Esophagus muscularis mucosa (tissue), 4 donors: ENCODE results near the gene ZBED6. TPM values are rescaled to one million over a fixed set of nuclear protein-coding genes. Genes with fewer than 3 reads are reported as not detected.
"Not testable (repeated sequence)": the region's sequence is repeated elsewhere in the genome, so short reads cannot be mapped to it uniquely, and the experiment has no call there.

Experiments
- DNase-seq: peaks from one replicate; pipeline ENCODE4 v3.0.0-alpha.2; 2017; ENCODE audit errors: extremely low spot score
- H3K27ac ChIP-seq, 4 donors: fragments of 200-600 bp; sonication (generic); replicated peaks in 1 of 4; 1 replicate in 3 of 4; 2 replicates in 1 of 4; pipeline ENCODE4 v1.5.1; 2016 to 2019; ENCODE audit warnings: mild to moderate bottlenecking in 1 of 4
- H3K27me3 ChIP-seq, 4 donors: fragments of 200-600 bp; sonication (generic); one replicate each; pipeline versions ENCODE4 v1.5.1 to v1.6.0; 2016 to 2019
- H3K36me3 ChIP-seq, 4 donors: fragments of 200-600 bp; sonication (generic); one replicate each; pipeline ENCODE4 v1.5.1; 2016 to 2019
- H3K4me1 ChIP-seq, 4 donors: fragments of 200-600 bp; sonication (generic); one replicate each; pipeline ENCODE4 v1.5.1; 2016 to 2019
- H3K4me3 ChIP-seq, 4 donors: fragments of 200-600 bp; sonication (generic); 1 replicate in 2 of 4; 2 replicates in 2 of 4; pipeline ENCODE4 v1.5.1; 2016 to 2019; ENCODE audit warnings: mild to moderate bottlenecking in 4 of 4, moderate library complexity in 1 of 4
- H3K9me3 ChIP-seq, 4 donors: fragments of 200-600 bp; sonication (generic); 1 replicate in 3 of 4; 2 replicates in 1 of 4; pipeline ENCODE4 v1.5.1; 2016 to 2019
- EP300 ChIP-seq: sonication (generic); formaldehyde crosslinking; IDR thresholded peaks from one replicate; pipeline ENCODE4 v1.6.1; 2017; ENCODE audit warnings: antibody characterized with exemption
- POLR2A ChIP-seq: fragments of 450-650 bp; IDR thresholded peaks from one replicate; pipeline ENCODE4 v1.6.1; 2017; ENCODE audit warnings: antibody characterized with exemption, moderate library complexity, mild to moderate bottlenecking, low read depth
- POLR2AphosphoS5 ChIP-seq, 2 donors: sonication (generic); formaldehyde crosslinking; IDR thresholded peaks; one replicate each; pipeline ENCODE4 v1.6.1; 2017; ENCODE audit warnings: antibody characterized with exemption in 2 of 2
- WGBS: methylation state at CpG from one replicate; pipeline ENCODE4 v1.1.5; 2018; 5-methylcytosine and 5-hydroxymethylcytosine counted together
- intact Hi-C: fragments of 100-400 bp; cut with DNase I; formaldehyde crosslinking; loops from one replicate; pipeline ENCODE4 v1.15.1; 2023
- total RNA-seq, 4 donors: library from RNA; depleted of rRNA; stranded (reverse); fragments of >200 nt; gene quantifications; one replicate each; pipeline versions ENCODE4 v1.1.0 to v1.2.1, GENCODE V29; 2016
- TF ChIP-seq, protein P1 (sequence below), 3 experiments: fragments of 200-600 bp in 2 of 3; fragments of 450-650 bp in 1 of 3; sonication (generic) in 2 of 3; IDR thresholded peaks; one replicate each; pipeline ENCODE4 v1.5.1; 2017 to 2019; ENCODE audit warnings: antibody characterized with exemption in 3 of 3, mild to moderate bottlenecking in 2 of 3, moderate library complexity in 1 of 3

ZBED6 gene
- total RNA-seq, 4 donors from 2014 or later, result 13.7 to 20.4 (median 15.0) TPM

DNA sequence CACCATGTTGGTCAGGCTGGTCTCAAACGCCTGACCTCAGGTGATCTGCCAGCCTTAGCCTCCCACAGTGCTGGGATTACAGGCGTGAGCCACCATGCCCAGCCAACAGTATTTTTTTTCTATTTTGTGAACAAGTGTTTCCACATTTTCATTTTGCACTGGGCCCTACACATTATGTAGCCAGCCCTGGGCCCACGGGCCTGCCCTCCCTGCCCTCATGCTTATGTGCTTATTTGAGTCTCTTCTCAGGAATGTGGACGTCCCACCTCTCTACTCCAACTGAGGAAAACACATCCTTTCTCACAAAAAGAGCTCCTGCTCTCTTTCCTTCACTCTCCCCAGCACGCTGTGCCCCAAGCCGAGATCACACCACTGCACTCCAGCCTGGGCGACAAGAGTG lies 13.5 kb upstream of the ZBED6 start:
- Histone ChIP-seq H3K27me3 (no peaks in the 10 kb centered on the region), H3K4me1 (no peaks in the 10 kb centered on the region), H3K4me3 (no peak overlapping the region), H3K27ac (no peak overlapping the region), H3K36me3 (no peaks in the 10 kb centered on the region), H3K9me3 (no peaks in the 10 kb centered on the region)
- intact Hi-C loops, result no loop called here
- no peak for TF ChIP-seq POLR2A
- no peak for TF ChIP-seq EP300
- TF ChIP-seq POLR2AphosphoS5 (IDR thresholded peaks at IDR 0.05), result no peak
- TF ChIP-seq, protein P1, sequence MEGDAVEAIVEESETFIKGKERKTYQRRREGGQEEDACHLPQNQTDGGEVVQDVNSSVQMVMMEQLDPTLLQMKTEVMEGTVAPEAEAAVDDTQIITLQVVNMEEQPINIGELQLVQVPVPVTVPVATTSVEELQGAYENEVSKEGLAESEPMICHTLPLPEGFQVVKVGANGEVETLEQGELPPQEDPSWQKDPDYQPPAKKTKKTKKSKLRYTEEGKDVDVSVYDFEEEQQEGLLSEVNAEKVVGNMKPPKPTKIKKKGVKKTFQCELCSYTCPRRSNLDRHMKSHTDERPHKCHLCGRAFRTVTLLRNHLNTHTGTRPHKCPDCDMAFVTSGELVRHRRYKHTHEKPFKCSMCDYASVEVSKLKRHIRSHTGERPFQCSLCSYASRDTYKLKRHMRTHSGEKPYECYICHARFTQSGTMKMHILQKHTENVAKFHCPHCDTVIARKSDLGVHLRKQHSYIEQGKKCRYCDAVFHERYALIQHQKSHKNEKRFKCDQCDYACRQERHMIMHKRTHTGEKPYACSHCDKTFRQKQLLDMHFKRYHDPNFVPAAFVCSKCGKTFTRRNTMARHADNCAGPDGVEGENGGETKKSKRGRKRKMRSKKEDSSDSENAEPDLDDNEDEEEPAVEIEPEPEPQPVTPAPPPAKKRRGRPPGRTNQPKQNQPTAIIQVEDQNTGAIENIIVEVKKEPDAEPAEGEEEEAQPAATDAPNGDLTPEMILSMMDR (IDR thresholded peaks at IDR 0.05), result no peak
- no peak for DNase-seq
- WGBS, result 94% methylated on average over 7 of the region's 7 CpGs

DNA sequence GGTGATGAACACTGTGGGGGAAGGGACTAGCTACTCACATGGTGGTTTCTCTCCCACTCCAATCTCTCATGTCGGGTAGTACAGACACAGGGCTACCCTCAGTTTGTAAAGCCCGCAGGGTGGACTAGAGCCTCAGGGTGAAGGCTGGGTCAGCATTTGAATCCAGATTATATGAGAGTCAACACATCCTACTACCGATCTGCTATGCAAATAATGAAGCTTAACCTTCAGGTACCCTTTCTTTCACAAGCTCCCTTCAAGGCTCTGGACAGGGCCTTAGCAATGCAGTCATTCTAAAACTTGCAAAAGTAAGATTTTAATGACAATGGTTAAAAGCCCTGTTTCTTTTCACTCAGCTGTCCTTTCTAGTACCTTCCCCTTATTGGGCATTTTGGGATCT lies 5.5 kb upstream of the ZBED6 start:
- Histone ChIP-seq H3K9me3 (no peaks in the 10 kb centered on the region), H3K36me3 (no peaks in the 10 kb centered on the region), H3K27ac (no peak overlapping the region), H3K4me1 (peaks cover 0 to 3% (median 3%) of the 10 kb centered on the region in 4 donors), H3K4me3 (no peak overlapping the region), H3K27me3 (no peaks in the 10 kb centered on the region)
- intact Hi-C loops, result no loop called here
- no peak for DNase-seq
- TF ChIP-seq POLR2A (no peak), POLR2AphosphoS5 (IDR thresholded peaks at IDR 0.05) (no peak)
- TF ChIP-seq, protein P1 (IDR thresholded peaks at IDR 0.05), result no peak
- 93% methylated on average over 3 of the region's 3 CpGs for WGBS

DNA sequence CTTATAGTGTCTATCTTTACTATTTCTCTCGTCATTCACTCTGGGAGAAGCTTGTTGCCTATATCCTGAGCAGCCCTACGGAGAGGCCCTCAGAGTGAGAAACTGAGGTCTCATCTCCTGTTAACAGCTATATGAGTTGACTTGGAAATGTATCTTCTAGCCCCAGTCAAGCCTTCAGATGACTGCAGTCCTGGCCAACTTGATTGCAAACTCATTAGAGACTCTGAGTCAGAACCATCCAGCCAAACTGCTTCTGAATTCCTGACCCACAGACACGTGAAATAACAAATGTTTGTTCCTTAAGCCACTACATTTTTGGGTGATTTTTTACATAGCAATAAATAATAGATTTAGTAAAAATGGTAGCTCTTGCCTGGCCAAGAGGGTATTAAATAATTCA lies 3.9 kb upstream of the ZBED6 start:
- Histone ChIP-seq H3K9me3 (no peaks in the 10 kb centered on the region), H3K27me3 (no peaks in the 10 kb centered on the region), H3K27ac (no peak overlapping the region), H3K4me3 (no peak overlapping the region), H3K4me1 (peaks cover 0 to 8% (median 7%) of the 10 kb centered on the region in 4 donors), H3K36me3 (no peaks in the 10 kb centered on the region)
- DNase-seq, result no peak
- intact Hi-C loops, result no loop called here
- WGBS, result 92% methylated on average over 3 of the region's 3 CpGs
- no peak for TF ChIP-seq POLR2A
- no peak for TF ChIP-seq POLR2AphosphoS5 (IDR thresholded peaks at IDR 0.05)
- TF ChIP-seq, protein P1 (IDR thresholded peaks at IDR 0.05), result no peak
- TF ChIP-seq EP300, result no peak

DNA sequence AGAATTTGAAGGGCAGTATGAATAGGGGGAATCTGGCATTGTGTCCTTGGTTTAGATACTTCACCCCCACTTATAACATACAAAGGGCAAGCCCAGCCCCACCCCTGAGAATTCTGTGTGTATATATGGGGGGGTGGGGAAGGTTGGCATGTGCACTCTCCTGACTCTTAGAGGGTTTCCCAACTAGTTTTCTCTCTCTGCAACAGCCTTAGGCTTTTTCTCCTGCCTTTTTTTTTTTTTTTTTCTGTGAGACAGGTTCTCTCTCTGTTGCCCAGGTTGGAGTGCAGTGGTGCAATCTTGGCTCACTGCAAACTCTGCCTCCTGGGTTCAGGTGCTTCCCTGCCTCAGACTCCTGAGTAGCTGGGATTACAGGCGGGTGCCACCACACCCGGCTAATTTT lies 2.9 kb upstream of the ZBED6 start:
- Histone ChIP-seq H3K4me3 (no peak overlapping the region), H3K27me3 (no peaks in the 10 kb centered on the region), H3K27ac (no peak overlapping the region), H3K36me3 (no peaks in the 10 kb centered on the region), H3K9me3 (no peaks in the 10 kb centered on the region), H3K4me1 (peaks cover 6 to 18% (median 17%) of the 10 kb centered on the region in 4 donors)
- intact Hi-C loops, result no loop called here
- TF ChIP-seq, protein P1 (IDR thresholded peaks at IDR 0.05), result no peak
- TF ChIP-seq EP300 (no peak), POLR2AphosphoS5 (IDR thresholded peaks at IDR 0.05) (no peak), POLR2A (no peak)
- WGBS, result 90% methylated on average over 2 of the region's 2 CpGs
- no peak for DNase-seq

DNA sequence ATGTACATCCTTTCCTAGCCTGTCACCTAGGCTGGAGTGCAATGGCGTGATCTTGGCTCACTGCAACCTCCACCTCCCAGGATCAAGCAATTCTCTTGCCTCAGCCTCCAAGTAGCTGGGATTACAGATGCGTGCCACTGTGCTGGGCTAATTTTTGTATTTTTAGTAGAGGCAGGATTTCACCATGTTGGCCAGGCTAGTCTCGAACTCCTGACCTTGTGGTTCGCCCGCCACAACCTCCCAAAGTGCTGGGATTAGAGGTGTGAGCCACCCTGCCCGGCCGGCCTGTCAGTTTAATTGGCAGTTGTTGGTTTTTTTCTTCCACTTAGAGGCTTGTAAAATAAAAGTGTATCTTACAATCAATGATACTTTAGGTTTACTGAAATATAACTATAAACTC lies 1.9 kb upstream of the ZBED6 start:
- H3K9me3 ChIP-seq, H3K4me3 ChIP-seq, H3K27ac ChIP-seq, H3K27me3 ChIP-seq, DNase-seq, intact Hi-C loops, H3K36me3 ChIP-seq: not testable (repeated sequence)
- peaks cover 16 to 29% (median 27%) of the 10 kb centered on the region in 4 donors for H3K4me1 ChIP-seq
- WGBS, result 96% methylated on average over 7 of the region's 7 CpGs
